Stimulated activated CD8-positive, alpha-beta memory T cell treated with anti-CD3 and anti-CD28 coated beads, Interleukin-7, amount 100 ng/mL, for 48 hours (primary cell): ENCODE results near the gene ABT1.

Source experiments
- DNase-seq, 2 donors: peaks; one replicate each; pipeline ENCODE4 v3.0.0-alpha.2; 2020; ENCODE audit warnings: low read depth in 1 of 2; ENCODE audit errors: extremely low read depth in 1 of 2

The ABT1 gene

GRCh38 chr6:26571592-26572296 is 25.0 kb upstream of the ABT1 start:
- DNase-seq: no peak

GRCh38 chr6:26575494-26575939 is 21.2 kb upstream of the ABT1 start:
- DNase-seq: no peak

GRCh38 chr6:26576407-26576843 is 20.3 kb upstream of the ABT1 start:
- DNase-seq: no peak

GRCh38 chr6:26576929-26577719 is 19.6 kb upstream of the ABT1 start:
- peak; percentile 42 to 70 for DNase-seq

- DNase-seq: no peak
Measured at GRCh38 chr6:26577720-26578072, 19.1 kb upstream of the ABT1 start.

GRCh38 chr6:26578279-26578678 is 18.5 kb upstream of the ABT1 start:
- DNase-seq: no peak

GRCh38 chr6:26578741-26579140 is 18.0 kb upstream of the ABT1 start:
- no peak for DNase-seq

- DNase-seq: no peak
Measured at GRCh38 chr6:26581164-26581915, 15.4 kb upstream of the ABT1 start.

GRCh38 chr6:26588965-26589364 is 7.8 kb upstream of the ABT1 start:
- DNase-seq: no peak

- no peak for DNase-seq
Measured at GRCh38 chr6:26592649-26593048, 4.1 kb upstream of the ABT1 start.

GRCh38 chr6:26593278-26594130 is 3.2 kb upstream of the ABT1 start:
- DNase-seq: no peak

- DNase-seq: no peak
Measured at GRCh38 chr6:26594131-26594498, 2.6 kb upstream of the ABT1 start.

GRCh38 chr6:26594730-26595632 is 1.8 kb upstream of the ABT1 start:
- peak in 1 of 2 donors; percentile 42 for DNase-seq

- peak; percentile 72 to 75 for DNase-seq
Measured at GRCh38 chr6:26595669-26596269, 984 bp upstream of the ABT1 start.

- no peak for DNase-seq
Measured at GRCh38 chr6:26597389-26597766, 625 bp downstream of the ABT1 start.

GRCh38 chr6:26597821-26598220 is 1.1 kb downstream of the ABT1 start:
- no peak for DNase-seq

- no peak for DNase-seq
Measured at GRCh38 chr6:26598267-26598666, 1.5 kb downstream of the ABT1 start.

GRCh38 chr6:26599134-26599533 is 2.4 kb downstream of the ABT1 start:
- no peak for DNase-seq

- no peak for DNase-seq
Measured at GRCh38 chr6:26599591-26599990, 2.8 kb downstream of the ABT1 start.
